Right lobe of liver (tissue), 6 donors: ENCODE measurements around the gene BLTP2. TPM values are rescaled to one million over a fixed set of nuclear protein-coding genes. Genes with fewer than 3 reads are reported as not detected.

Experiments used
- ATAC-seq, 4 donors: fragments of 200-7000 bp; cut with Tn5 transposase; one replicate each; pipeline ENCODE4 v1.9.1; 2020; ENCODE audit warnings: mild to moderate bottlenecking in 4 of 4, moderate library complexity in 4 of 4
- DNase-seq, 3 donors: peaks; one replicate each; pipeline ENCODE4 v3.0.0-alpha.2; 2020
- H3K27ac ChIP-seq, 3 donors: fragments of 200-600 bp; one replicate each; pipeline ENCODE4 v1.8.0; 2022
- H3K27me3 ChIP-seq, 2 donors: fragments of 200-600 bp; one replicate each; pipeline ENCODE4 v1.8.0; 2022
- H3K36me3 ChIP-seq, 4 donors: fragments of 200-600 bp; sonication (generic) in 1 of 4; one replicate each; pipeline versions ENCODE4 v1.5.1 to v1.8.0; 2017 to 2022; ENCODE audit warnings: control low read depth in 1 of 4
- H3K4me1 ChIP-seq, 4 donors: fragments of 200-600 bp; sonication (generic) in 1 of 4; one replicate each; pipeline versions ENCODE4 v1.5.1 to v1.8.0; 2017 to 2022; ENCODE audit warnings: control low read depth in 1 of 4
- H3K4me3 ChIP-seq, 3 donors: fragments of 200-600 bp; one replicate each; pipeline ENCODE4 v1.8.0; 2022
- H3K9me3 ChIP-seq, 4 donors: fragments of 200-600 bp; sonication (generic) in 1 of 4; one replicate each; pipeline versions ENCODE4 v1.5.1 to v1.8.0; 2017 to 2022; ENCODE audit warnings: control low read depth in 1 of 4
- CTCF ChIP-seq, 4 donors: fragments of 200-600 bp in 3 of 4; fragments of 450-650 bp in 1 of 4; IDR thresholded peaks; one replicate each; pipeline versions ENCODE4 v1.5.1 to v1.8.0; 2016 to 2022; ENCODE audit warnings: antibody characterized with exemption in 4 of 4, mild to moderate bottlenecking in 2 of 4
- POLR2A ChIP-seq: fragments of 450-650 bp; IDR thresholded peaks from one replicate; pipeline ENCODE4 v1.6.1; 2017; ENCODE audit warnings: antibody characterized with exemption, mild to moderate bottlenecking
- WGBS: methylation state at CpG from one replicate; pipeline ENCODE4 v1.1.6; 2018; ENCODE audit warnings: low coverage, low lambda C conversion rate; ENCODE audit not compliant: insufficient coverage; ENCODE audit errors: missing lambda C conversion rate; 5-methylcytosine and 5-hydroxymethylcytosine counted together
- intact Hi-C, 2 donors: fragments of 100-400 bp; cut with DNase I; formaldehyde crosslinking; loops; one replicate each; pipeline versions ENCODE4 v1.11.2 to v1.14.1; 2022
- total RNA-seq, 6 experiments: library from RNA; depleted of rRNA in 2 of 6; stranded (reverse); fragments of >200 nt in 2 of 6; fragmentation: NEBNext Ultra II Directional in 3 of 6; extraction: Animal tissue kit (Norgen Biotek cat#: 25700) in 3 of 6; gene quantifications; one replicate each; pipeline versions ENCODE4 v1.1.0 to v1.2.4, GENCODE V29; 2016 to 2023
- donor health status: DM: no; HTN: yes; CAD: no.
- donor health status: DM: no; HTN: no; CAD: no.
- donor health status: DM: no; HTN: no; CAD: no.
- donor health status: DM: no; HTN: yes; CAD: no.
- donor health status: DM: no; HTN: yes; CAD: no.

The BLTP2 gene
- total RNA-seq, 6 experiments from 2014 or later: 33.2 to 90.3 (median 47.1) TPM

GRCh38 chr17:28598389-28598788 lies 46.6 kb downstream of the BLTP2 start:
- intact Hi-C loops: no loop called here
- H3K4me3 ChIP-seq: peak overlapping the region; percentile 66 to 72 (median 67)
- ATAC-seq: peak; percentile 11 to 47 (median 38)

GRCh38 chr17:28597606-28598383 lies 47.2 kb downstream of the BLTP2 start:
- Histone ChIP-seq H3K9me3 (no peaks in the 10 kb centered on the region), H3K4me1 (peaks cover 0 to 24% (median 3%) of the 10 kb centered on the region in 4 donors), H3K36me3 (peaks cover 0 to 7% (median 0%) of the 10 kb centered on the region in 4 donors), H3K27ac (peak overlapping the region; percentile 84 to 99 (median 99)), H3K4me3 (peak overlapping the region; percentile 66 to 72 (median 67)), H3K27me3 (no peaks in the 10 kb centered on the region)
- DNase-seq (peak in 1 of 3 donors; percentile 62), ATAC-seq (peak; percentile 50 to 71 (median 58))
- TF ChIP-seq CTCF (IDR thresholded peaks at IDR 0.05) (no peak), POLR2A (no peak)
- 15% methylated on average over 5 of the region's 5 CpGs for WGBS
- intact Hi-C loops: no loop called here

More at GRCh38 chr17:28598389-28598788, 46.6 kb downstream of the BLTP2 start:
- H3K9me3 ChIP-seq: no peaks in the 10 kb centered on the region
- H3K27ac ChIP-seq: peak overlapping the region; percentile 84 to 99 (median 99)
- no peaks in the 10 kb centered on the region for H3K27me3 ChIP-seq
- DNase-seq: peak in 2 of 3 donors; percentile 68 to 70
- H3K36me3 ChIP-seq: peaks cover 0 to 1% (median 0%) of the 10 kb centered on the region in 4 donors
- no peak for TF ChIP-seq POLR2A
- TF ChIP-seq CTCF (IDR thresholded peaks at IDR 0.05): no peak
- peaks cover 0 to 24% (median 3%) of the 10 kb centered on the region in 4 donors for H3K4me1 ChIP-seq
- 2% methylated on average over 17 of the region's 17 CpGs for WGBS

Other genes with a start within 250 kb of the BLTP2 start
- gene SLC46A1, start 238.9 kb downstream of the BLTP2 start, total RNA-seq: 10 to 100 TPM; 22.1 to 44.6 (median 32.1) TPM
- under 1 TPM; 0.09 to 0.49 (median 0.24) TPM for gene SLC13A2, start 171.5 kb downstream of the BLTP2 start, total RNA-seq
- gene FOXN1, start 138.8 kb downstream of the BLTP2 start, total RNA-seq: not detected
- 10 to 100 TPM; 11.5 to 37.8 (median 13.1) TPM for gene UNC119, start 92.5 kb downstream of the BLTP2 start, total RNA-seq
- gene PIGS, start 73.6 kb downstream of the BLTP2 start, total RNA-seq: 10 to 100 TPM in 4 of 6 experiments, 1 to 10 TPM in 2; 7.2 to 13.8 (median 11.0) TPM
- 10 to 100 TPM; 36.0 to 76.6 (median 48.9) TPM for gene ALDOC, start 68.3 kb downstream of the BLTP2 start, total RNA-seq
- 10 to 100 TPM in 4 of 6 experiments, 1 to 10 TPM in 2; 8.4 to 14.1 (median 11.3) TPM for gene SPAG5, start 46.1 kb downstream of the BLTP2 start, total RNA-seq
- 1 to 10 TPM; 1.5 to 7.3 (median 4.2) TPM for gene RSKR, start 31.0 kb downstream of the BLTP2 start, total RNA-seq
- 10 to 100 TPM; 24.6 to 31.8 (median 26.4) TPM for gene SDF2, start 16.7 kb upstream of the BLTP2 start, total RNA-seq
- 10 to 100 TPM; 28.8 to 38.0 (median 34.0) TPM for gene SUPT6H, start 17.0 kb upstream of the BLTP2 start, total RNA-seq
- gene PROCA1, start 66.7 kb upstream of the BLTP2 start, total RNA-seq: under 1 TPM in 5 of 6 experiments, not detected in 1; 0.18 to 0.97 (median 0.54) TPM
- 10 to 100 TPM in 1 of 6 experiments, 1 to 10 TPM in 5; 2.5 to 12.5 (median 4.7) TPM for gene RAB34, start 72.7 kb upstream of the BLTP2 start, total RNA-seq
- 100 to 1,000 TPM; 212 to 464 (median 362) TPM for gene RPL23A, start 74.8 kb upstream of the BLTP2 start, total RNA-seq
- 10 to 100 TPM in 1 of 6 experiments, 1 to 10 TPM in 5; 2.9 to 11.0 (median 7.0) TPM for gene TLCD1, start 81.1 kb upstream of the BLTP2 start, total RNA-seq
- gene NEK8, start 83.6 kb upstream of the BLTP2 start, total RNA-seq: 1 to 10 TPM; 1.6 to 5.4 (median 3.2) TPM
- 10 to 100 TPM; 26.4 to 55.2 (median 42.3) TPM for gene TRAF4, start 98.9 kb upstream of the BLTP2 start, total RNA-seq
- 10 to 100 TPM in 1 of 6 experiments, 1 to 10 TPM in 5; 5.8 to 12.0 (median 8.8) TPM for gene FAM222B, start 197.6 kb upstream of the BLTP2 start, total RNA-seq
- 10 to 100 TPM; 21.6 to 47.1 (median 23.4) TPM for gene ERAL1, start 209.9 kb upstream of the BLTP2 start, total RNA-seq